ENCODE results near the gene RRAGA.
"Not testable (repeated sequence)": the region's sequence is repeated elsewhere in the genome, so short reads cannot be mapped to it uniquely, and the experiment has no call there.

The RRAGA gene

DNA sequence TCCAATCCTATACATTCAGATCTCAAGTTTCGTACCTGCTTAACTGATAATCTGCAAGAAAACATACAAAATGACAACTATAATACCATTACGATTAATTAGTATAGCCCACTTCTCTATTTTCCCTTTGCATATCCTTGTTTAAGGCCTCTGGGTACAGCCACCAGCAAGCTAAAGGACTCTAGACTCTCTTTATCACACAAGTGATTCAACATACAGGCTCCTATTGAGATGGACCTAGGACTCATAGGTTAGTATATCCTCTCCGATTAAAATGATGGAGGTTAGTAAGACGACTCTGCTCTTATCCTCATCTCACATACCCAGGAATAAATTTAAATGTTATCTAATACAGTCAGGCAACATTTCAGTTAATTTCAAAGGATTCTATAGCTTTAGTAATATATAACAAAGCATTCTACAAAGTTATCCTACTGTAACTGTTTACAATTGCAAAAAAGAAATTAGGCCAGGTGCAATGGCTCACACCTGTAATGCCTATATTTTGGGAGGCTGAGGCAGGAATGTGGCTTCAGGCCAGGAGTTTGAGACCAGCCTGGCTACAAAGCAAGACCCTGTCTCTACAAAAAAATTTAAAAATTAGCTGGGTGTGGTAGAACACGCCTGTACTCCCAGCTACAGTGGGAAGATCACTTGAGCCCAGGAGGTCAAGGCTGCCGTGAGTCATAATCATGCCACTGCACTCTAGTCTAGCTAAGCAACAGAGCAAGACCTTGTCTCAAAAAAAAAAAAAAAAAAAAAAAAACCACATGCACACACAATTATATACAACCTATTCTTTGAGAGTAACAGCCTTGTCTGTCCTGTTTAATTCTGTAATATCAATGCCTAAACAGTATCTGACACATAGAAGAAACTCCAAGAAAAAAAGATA, 38.1 kb downstream of the RRAGA start:
- no peak for DNase-seq

DNA sequence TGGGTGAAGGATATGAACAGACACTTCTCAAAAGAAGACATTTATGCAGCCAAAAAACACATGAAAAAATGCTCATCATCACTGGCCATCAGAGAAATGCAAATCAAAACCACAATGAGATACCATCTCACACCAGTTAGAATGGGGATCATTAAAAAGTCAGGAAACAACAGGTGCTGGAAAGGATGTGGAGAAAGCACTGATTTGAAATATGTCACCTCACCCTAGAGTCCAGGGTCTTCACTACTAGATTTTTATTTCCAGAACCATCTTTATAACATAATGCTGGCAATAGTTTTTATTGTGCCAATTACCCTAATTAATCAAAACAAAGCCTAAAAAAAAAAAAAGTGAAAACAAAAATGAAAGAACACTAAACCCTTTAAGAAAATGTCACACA, 48.2 kb downstream of the RRAGA start:
- DNase-seq, result not testable (repeated sequence)

Measured in stimulated activated CD4-positive, alpha-beta T cell treated with anti-CD3 and anti-CD28 coated beads, Interleukin-4, amount 100 ng/mL, for 1 hour (primary cell).